ENCODE results near the gene SELE. TPM values are rescaled to one million over a fixed set of nuclear protein-coding genes. Genes with fewer than 3 reads are reported as not detected.

The SELE gene
- total and polyA plus RNA-seq, 2 of the 4 experiments (the other 2 are of a cell fraction) = not detected

- Histone ChIP-seq H2BK5ac (ENCODE audit: low read depth, low read length, poor library complexity, severe bottlenecking) (no peak overlapping the region), H3K4me2 (ENCODE audit: low read depth, low read length) (no peak overlapping the region), H3K14ac (replicated peaks; ENCODE audit: low read depth, low read length) (no peak overlapping the region), H3K9ac (ENCODE audit: low read depth, low read length) (no peak overlapping the region), H3K27me3 (ENCODE audit: control insufficient read depth, insufficient read depth, low read length) (peaks cover 3% of the 10 kb centered on the region), H3K4ac (ENCODE audit: low read depth, low read length) (no peak overlapping the region), H3K18ac (ENCODE audit: low read depth, low read length) (no peak overlapping the region), H3K27ac (ENCODE audit: insufficient read depth, low read length) (no peak overlapping the region), H3K9me3 (ENCODE audit: control insufficient read depth, insufficient read depth, low read length) (no peaks in the 10 kb centered on the region), H4K5ac (ENCODE audit: low read depth, low read length) (no peak overlapping the region), H2AK5ac (ENCODE audit: low read depth, low read length) (no peak overlapping the region), H4K20me1 (ENCODE audit: insufficient read depth, low read length) (no peaks in the 10 kb centered on the region), H2AK9ac (replicated peaks; ENCODE audit: low read depth, low read length, poor library complexity) (no peak overlapping the region), H2AFZ (replicated peaks; ENCODE audit: low read length, poor library complexity) (no peak overlapping the region), H2BK20ac (ENCODE audit: low read depth, low read length) (no peak overlapping the region), H3K36me3 (ENCODE audit: control insufficient read depth, insufficient read depth, low read length) (no peaks in the 10 kb centered on the region), H3K79me1 (ENCODE audit: low read depth in 1 of 2, low read length in 2 of 2) (no peaks in the 10 kb centered on the region), H2BK120ac (ENCODE audit: low read depth, low read length) (no peak overlapping the region), H3K4me1 (ENCODE audit: control insufficient read depth, insufficient read depth, low read length) (no peaks in the 10 kb centered on the region), H3K9me1 (ENCODE audit: insufficient read depth, low read length) (no peaks in the 10 kb centered on the region), H3K4me3 (ENCODE audit: insufficient read depth, low read depth, low read length) (no peak overlapping the region), H3K56ac (ENCODE audit: extremely low read depth, insufficient read depth, low read length) (no peak overlapping the region), H4K91ac (ENCODE audit: insufficient read depth, low read depth, low read length) (no peak overlapping the region), H2BK15ac (ENCODE audit: low read depth, low read length) (no peak overlapping the region), H3K23ac (ENCODE audit: low read depth, low read length) (no peak overlapping the region), H4K8ac (ENCODE audit: low read depth in 2 of 2, low read length in 2 of 2) (no peak overlapping the region)
- intact Hi-C loops (cut with micrococcal nuclease) = no loop called here
- no TSS peak for BruUV-seq (replicated peaks)
- dilution Hi-C loops (cut with HindIII; ENCODE audit: low sequenced_read_pairs, unreplicated experiment) = no loop called here
- ChIA-PET POLR2A (ENCODE audit: unreplicated experiment) (no interaction called here), CTCF (no interaction called here)
- WGBS, 2 experiments (ENCODE audit: extremely low coverage in 2 of 2, insufficient read length in 1 of 2) = no CpG with 5 or more reads among the region's 1 CpG
- no peak for ATAC-seq (ENCODE audit: low read depth)
- no peak for DNase-seq
- TF ChIP-seq MAFK (IDR thresholded peaks at IDR 0.05; ENCODE audit: low read depth, low read length) (peak; percentile 29; the same call in 1 of the 2 replicates), USF2 (IDR thresholded peaks at IDR 0.05; ENCODE audit: low read depth, low read length) (no peak)
- in situ Hi-C loops (cut with MboI; ENCODE audit: low sequenced_read_pairs) = no loop called here
These were observed 31.0 kb upstream of the SELE start for GRCh38 chr1:169764919-169765318.

All from IMR-90 (cell line).